GM23338 (cell line): Measurements from ENCODE around the gene MYO5A.

ENCODE experiments used
- CREB1 ChIP-seq: fragments of 250-450 bp; sonication (Bioruptor Pico); IDR thresholded peaks from 2 replicates; pipeline ENCODE4 v1.5.0; 2020; ENCODE audit warnings: low read depth, mild to moderate bottlenecking, moderate library complexity
- EZH2 ChIP-seq: fragments of 200-600 bp; sonication (generic); IDR thresholded peaks from one replicate; pipeline ENCODE4 v1.8.0; 2017; ENCODE audit warnings: antibody characterized with exemption, mild to moderate bottlenecking, low read depth; ENCODE audit not compliant: unreplicated experiment
- EZH2phosphoT487 ChIP-seq: fragments of 200-600 bp; sonication (generic); IDR thresholded peaks from one replicate; pipeline ENCODE4 v1.8.1; 2018; ENCODE audit warnings: antibody characterized with exemption; ENCODE audit not compliant: unreplicated experiment
- JUNB ChIP-seq: IDR thresholded peaks from one replicate; pipeline ENCODE4 v1.6.1; 2016; ENCODE audit warnings: antibody characterized with exemption; ENCODE audit not compliant: unreplicated experiment
- POLR2AphosphoS5 ChIP-seq: IDR thresholded peaks from 2 replicates; pipeline ENCODE4 v1.6.1; 2016; ENCODE audit warnings: antibody characterized with exemption, low read depth
- ZNF114 ChIP-seq: fragments of 250-450 bp; sonication (Bioruptor Pico); IDR thresholded peaks from 2 replicates; pipeline ENCODE4 v1.5.0; 2020; ENCODE audit warnings: mild to moderate bottlenecking, moderate library complexity
- TF ChIP-seq, protein P1 (sequence below), 2 experiments: fragments of 200-600 bp in 1 of 2; sonication (generic) in 1 of 2; conservative IDR thresholded peaks; 2 replicates each; pipeline versions ENCODE4 v1.5.1 to v1.6.1; 2016 to 2017; ENCODE audit warnings: antibody characterized with exemption in 2 of 2, low read depth in 2 of 2, mild to moderate bottlenecking in 2 of 2, moderate library complexity in 1 of 2
- TF ChIP-seq, protein P2 (sequence below): IDR thresholded peaks from one replicate; pipeline ENCODE4 v1.6.1; 2018; ENCODE audit warnings: antibody characterized with exemption; ENCODE audit not compliant: unreplicated experiment
- TF ChIP-seq, protein P3 (sequence below): IDR thresholded peaks from 2 replicates; pipeline ENCODE4 v1.6.1; 2016; ENCODE audit warnings: antibody characterized with exemption

DNA sequence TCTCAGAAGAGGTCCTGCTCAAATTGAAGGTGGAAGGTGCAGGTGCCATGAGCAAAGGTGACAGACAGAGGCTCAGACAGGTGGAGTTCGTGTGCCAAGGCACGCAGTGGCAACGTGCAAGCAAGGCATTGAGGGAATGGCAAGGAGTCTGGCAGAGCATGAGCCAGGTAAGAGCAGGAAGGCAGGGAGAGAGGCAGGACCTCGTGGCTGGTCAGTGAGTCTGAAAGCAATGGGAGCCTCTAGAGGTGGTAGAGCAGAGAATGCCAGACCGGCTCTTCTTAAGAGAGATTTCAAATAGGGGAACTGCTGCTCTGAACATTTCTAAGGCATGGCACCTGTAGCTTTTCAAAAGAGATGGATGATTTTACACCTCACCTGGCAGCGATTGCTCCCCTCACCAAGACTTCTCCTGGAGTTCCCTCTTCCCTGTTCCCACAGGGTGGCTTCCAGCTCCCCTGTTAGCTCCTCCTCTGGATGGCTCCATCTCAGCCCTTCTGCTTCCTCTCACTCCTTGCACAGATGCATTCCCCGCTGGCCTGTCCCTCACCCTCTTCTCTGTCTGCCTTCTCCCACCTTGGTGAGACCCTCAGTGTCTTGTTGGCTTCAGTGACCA is 235.8 kb downstream of the MYO5A start:
- TF ChIP-seq CREB1 (CRISPR knock-in tag), result no peak
- no peak for TF ChIP-seq POLR2AphosphoS5
- TF ChIP-seq, protein P1, sequence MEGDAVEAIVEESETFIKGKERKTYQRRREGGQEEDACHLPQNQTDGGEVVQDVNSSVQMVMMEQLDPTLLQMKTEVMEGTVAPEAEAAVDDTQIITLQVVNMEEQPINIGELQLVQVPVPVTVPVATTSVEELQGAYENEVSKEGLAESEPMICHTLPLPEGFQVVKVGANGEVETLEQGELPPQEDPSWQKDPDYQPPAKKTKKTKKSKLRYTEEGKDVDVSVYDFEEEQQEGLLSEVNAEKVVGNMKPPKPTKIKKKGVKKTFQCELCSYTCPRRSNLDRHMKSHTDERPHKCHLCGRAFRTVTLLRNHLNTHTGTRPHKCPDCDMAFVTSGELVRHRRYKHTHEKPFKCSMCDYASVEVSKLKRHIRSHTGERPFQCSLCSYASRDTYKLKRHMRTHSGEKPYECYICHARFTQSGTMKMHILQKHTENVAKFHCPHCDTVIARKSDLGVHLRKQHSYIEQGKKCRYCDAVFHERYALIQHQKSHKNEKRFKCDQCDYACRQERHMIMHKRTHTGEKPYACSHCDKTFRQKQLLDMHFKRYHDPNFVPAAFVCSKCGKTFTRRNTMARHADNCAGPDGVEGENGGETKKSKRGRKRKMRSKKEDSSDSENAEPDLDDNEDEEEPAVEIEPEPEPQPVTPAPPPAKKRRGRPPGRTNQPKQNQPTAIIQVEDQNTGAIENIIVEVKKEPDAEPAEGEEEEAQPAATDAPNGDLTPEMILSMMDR (conservative IDR thresholded peaks at IDR 0.05; ENCODE audit: low read depth in 2 of 2), result no peak
- no peak for TF ChIP-seq JUNB
- TF ChIP-seq EZH2, result no peak
- TF ChIP-seq ZNF114, result no peak
- TF ChIP-seq, protein P2, sequence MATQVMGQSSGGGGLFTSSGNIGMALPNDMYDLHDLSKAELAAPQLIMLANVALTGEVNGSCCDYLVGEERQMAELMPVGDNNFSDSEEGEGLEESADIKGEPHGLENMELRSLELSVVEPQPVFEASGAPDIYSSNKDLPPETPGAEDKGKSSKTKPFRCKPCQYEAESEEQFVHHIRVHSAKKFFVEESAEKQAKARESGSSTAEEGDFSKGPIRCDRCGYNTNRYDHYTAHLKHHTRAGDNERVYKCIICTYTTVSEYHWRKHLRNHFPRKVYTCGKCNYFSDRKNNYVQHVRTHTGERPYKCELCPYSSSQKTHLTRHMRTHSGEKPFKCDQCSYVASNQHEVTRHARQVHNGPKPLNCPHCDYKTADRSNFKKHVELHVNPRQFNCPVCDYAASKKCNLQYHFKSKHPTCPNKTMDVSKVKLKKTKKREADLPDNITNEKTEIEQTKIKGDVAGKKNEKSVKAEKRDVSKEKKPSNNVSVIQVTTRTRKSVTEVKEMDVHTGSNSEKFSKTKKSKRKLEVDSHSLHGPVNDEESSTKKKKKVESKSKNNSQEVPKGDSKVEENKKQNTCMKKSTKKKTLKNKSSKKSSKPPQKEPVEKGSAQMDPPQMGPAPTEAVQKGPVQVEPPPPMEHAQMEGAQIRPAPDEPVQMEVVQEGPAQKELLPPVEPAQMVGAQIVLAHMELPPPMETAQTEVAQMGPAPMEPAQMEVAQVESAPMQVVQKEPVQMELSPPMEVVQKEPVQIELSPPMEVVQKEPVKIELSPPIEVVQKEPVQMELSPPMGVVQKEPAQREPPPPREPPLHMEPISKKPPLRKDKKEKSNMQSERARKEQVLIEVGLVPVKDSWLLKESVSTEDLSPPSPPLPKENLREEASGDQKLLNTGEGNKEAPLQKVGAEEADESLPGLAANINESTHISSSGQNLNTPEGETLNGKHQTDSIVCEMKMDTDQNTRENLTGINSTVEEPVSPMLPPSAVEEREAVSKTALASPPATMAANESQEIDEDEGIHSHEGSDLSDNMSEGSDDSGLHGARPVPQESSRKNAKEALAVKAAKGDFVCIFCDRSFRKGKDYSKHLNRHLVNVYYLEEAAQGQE, result no peak
- TF ChIP-seq EZH2phosphoT487, result no peak
- TF ChIP-seq, protein P3, sequence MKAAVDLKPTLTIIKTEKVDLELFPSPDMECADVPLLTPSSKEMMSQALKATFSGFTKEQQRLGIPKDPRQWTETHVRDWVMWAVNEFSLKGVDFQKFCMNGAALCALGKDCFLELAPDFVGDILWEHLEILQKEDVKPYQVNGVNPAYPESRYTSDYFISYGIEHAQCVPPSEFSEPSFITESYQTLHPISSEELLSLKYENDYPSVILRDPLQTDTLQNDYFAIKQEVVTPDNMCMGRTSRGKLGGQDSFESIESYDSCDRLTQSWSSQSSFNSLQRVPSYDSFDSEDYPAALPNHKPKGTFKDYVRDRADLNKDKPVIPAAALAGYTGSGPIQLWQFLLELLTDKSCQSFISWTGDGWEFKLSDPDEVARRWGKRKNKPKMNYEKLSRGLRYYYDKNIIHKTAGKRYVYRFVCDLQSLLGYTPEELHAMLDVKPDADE, result no peak
